NT2/D1 (cell line): ENCODE results near the gene MUC5B.

Experiments
- YY1 ChIP-seq: IDR thresholded peaks from 2 replicates; pipeline ENCODE4 v1.6.1; 2011; ENCODE audit not compliant: insufficient read length, insufficient read depth
- ZNF274 ChIP-seq: IDR thresholded peaks from 2 replicates; pipeline ENCODE4 v1.6.1; 2011; ENCODE audit warnings: mild to moderate bottlenecking, low read depth, low read length

- TF ChIP-seq ZNF274 (no peak), YY1 (no peak)
Measured at GRCh38 chr11:1231396-1232020, 8.6 kb downstream of the MUC5B start.
